Measurements from ENCODE around the gene NAA20.

NAA20 gene

DNA sequence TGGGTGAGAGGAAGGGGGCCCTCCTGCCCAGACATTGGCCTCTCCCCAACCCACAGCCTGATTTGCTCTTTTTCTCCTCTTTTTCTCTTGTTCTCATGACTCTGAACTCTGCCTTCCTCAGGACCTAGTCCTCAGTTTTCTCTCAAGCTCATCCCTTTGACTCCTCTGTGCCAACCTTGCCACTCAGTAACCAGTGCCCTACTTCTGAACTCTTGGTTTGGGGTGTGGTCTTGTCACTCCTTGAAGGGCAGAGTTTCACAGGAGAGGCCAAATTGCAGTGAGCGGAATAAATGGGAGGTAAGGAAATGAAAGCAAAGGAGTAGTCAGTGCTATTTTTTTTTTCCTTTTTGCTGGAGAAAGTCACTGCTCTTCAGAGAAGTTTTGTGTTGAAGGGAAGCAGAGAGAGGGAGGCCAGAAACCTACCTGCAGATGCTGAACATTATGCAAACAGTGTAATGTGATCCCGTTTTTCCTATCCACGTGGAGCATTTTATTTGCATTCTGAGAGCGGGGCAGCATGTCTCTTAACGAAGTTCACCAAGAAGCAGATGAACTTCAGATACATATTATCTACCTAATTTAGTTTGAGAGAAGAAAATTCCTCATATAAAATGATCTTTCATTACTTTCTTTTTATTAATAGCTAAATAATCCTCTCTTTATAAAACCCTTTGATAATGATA lies 62.1 kb downstream of the NAA20 start:
- no peak for DNase-seq
